GM12878 (cell line): ENCODE measurements around the gene ZNF558. TPM values are rescaled to one million over a fixed set of nuclear protein-coding genes. Genes with fewer than 3 reads are reported as not detected.

Experiments used
- ATAC-seq: fragments of 200-7000 bp; cut with Tn5 transposase; 3 replicates; pipeline ENCODE4 v1.9.1; 2020; ENCODE audit warnings: mild to moderate bottlenecking, moderate library complexity
- BruUV-seq: library from RNA; stranded (reverse); fragments of 400-500 nt; replicated peaks from 2 replicates; lab custom pipeline; 2021; lab: Mats Ljungman, UMichigan
- CTCF ChIA-PET: fragments of 300-600 bp; sonication (Branson Sonifier 250); formaldehyde crosslinking; extraction: SDS; loops from one replicate; lab custom pipeline; 2021; ENCODE audit warnings: inconsistent platforms; lab: Yijun Ruan, JAX
- POLR2A ChIA-PET: fragments of 350-600 bp; formaldehyde crosslinking; extraction: SDS; loops from one replicate; lab custom pipeline; 2021; ENCODE audit warnings: inconsistent platforms; lab: Charles Lee
- RAD21 ChIA-PET: fragments of 300-600 bp; sonication (Branson Sonifier 250); formaldehyde crosslinking; loops from one replicate; lab custom pipeline; 2023; ENCODE audit warnings: antibody characterized with exemption; ENCODE audit not compliant: unreplicated experiment; lab: Charles Lee
- SMC1A ChIA-PET: fragments of 300-600 bp; sonication (Branson Sonifier 250); formaldehyde crosslinking; loops from one replicate; lab custom pipeline; 2023; ENCODE audit not compliant: unreplicated experiment, uncharacterized antibody; lab: Charles Lee
- DNase-seq: peaks from one replicate; pipeline ENCODE4 v3.0.0-alpha.2; 2011; ENCODE audit warnings: low read depth, low spot score
- FAIRE-seq: peaks from 3 replicates; lab custom pipeline; 2011; peaks lifted over from hg19 to GRCh38; lab: Jason Lieb, UNC
- H2AFZ ChIP-seq: 2 replicates; pipeline ENCODE4 v1.6.0; 2011; ENCODE audit warnings: low read depth, low read length, control low read depth; ENCODE audit not compliant: control insufficient read depth
- H3K27ac ChIP-seq: 2 replicates; pipeline ENCODE4 v1.5.1; 2011; ENCODE audit warnings: control low read depth; ENCODE audit not compliant: control insufficient read depth, insufficient read depth
- H3K27me3 ChIP-seq, 2 experiments: replicated peaks in 1 of 2; 2 replicates each; pipeline versions ENCODE4 v1.6.0 to v1.6.1; 2011; ENCODE audit warnings: low read length in 1 of 2; ENCODE audit not compliant: control insufficient read depth in 2 of 2, insufficient read depth in 2 of 2
- H3K36me3 ChIP-seq, 2 experiments: 2 replicates each; pipeline ENCODE4 v1.5.1; 2011; ENCODE audit warnings: low read length in 1 of 2; ENCODE audit not compliant: control insufficient read depth in 2 of 2, insufficient read depth in 2 of 2
- H3K4me1 ChIP-seq: 2 replicates; pipeline ENCODE4 v1.6.1; 2011; ENCODE audit warnings: mild to moderate bottlenecking, low read length, moderate library complexity, mixed read lengths; ENCODE audit not compliant: control insufficient read depth, insufficient read depth
- H3K4me2 ChIP-seq: 2 replicates; pipeline ENCODE4 v1.6.0; 2011; ENCODE audit warnings: control low read depth; ENCODE audit not compliant: control insufficient read depth, insufficient read depth
- H3K4me3 ChIP-seq: fragments of 200-600 bp; sonication (generic); 2 replicates; pipeline ENCODE4 v1.5.1; 2016
- H3K79me2 ChIP-seq: 2 replicates; pipeline ENCODE4 v1.6.0; 2011; ENCODE audit warnings: low read length; ENCODE audit not compliant: control insufficient read depth, insufficient read depth
- H3K9ac ChIP-seq: 2 replicates; pipeline ENCODE4 v1.8.0; 2011; ENCODE audit warnings: low read length, control low read depth, mixed read lengths; ENCODE audit not compliant: control insufficient read depth, insufficient read depth
- H3K9me3 ChIP-seq: replicated peaks from 3 replicates; pipeline ENCODE4 v1.5.1; 2011; ENCODE audit warnings: mild to moderate bottlenecking, low read length; ENCODE audit not compliant: control insufficient read depth, insufficient read depth
- H4K20me1 ChIP-seq: 2 replicates; pipeline ENCODE4 v1.6.0; 2011; ENCODE audit not compliant: control insufficient read depth, insufficient read depth
- BMI1 ChIP-seq: fragments of 450-650 bp; IDR thresholded peaks from 2 replicates; pipeline ENCODE4 v1.6.1; 2016; ENCODE audit warnings: mild to moderate bottlenecking, moderate library complexity, borderline replicate concordance
- RAD51 ChIP-seq: fragments of 450-650 bp; IDR thresholded peaks from 2 replicates; pipeline ENCODE4 v1.6.1; 2016; ENCODE audit warnings: moderate library complexity, mild to moderate bottlenecking, inconsistent platforms
- ZNF207 ChIP-seq: fragments of 450-650 bp; IDR thresholded peaks from 2 replicates; pipeline ENCODE4 v1.6.1; 2014; ENCODE audit warnings: antibody characterized with exemption, mild to moderate bottlenecking, borderline replicate concordance
- WGBS: methylation state at CpG from one replicate; pipeline ENCODE4 v1.1.6; 2016; ENCODE audit warnings: low lambda C conversion rate; ENCODE audit not compliant: insufficient replicate concordance, insufficient coverage; ENCODE audit errors: missing lambda C conversion rate; 5-methylcytosine and 5-hydroxymethylcytosine counted together
- in situ Hi-C: fragments of 300-500 bp; cut with MboI; formaldehyde crosslinking; loops from 9 replicates; pipeline ENCODE4 v1.14.3; 2018; ENCODE audit warnings: mixed read lengths
- intact Hi-C: fragments of 100-400 bp; cut with micrococcal nuclease; formaldehyde crosslinking; loops from one replicate; pipeline ENCODE4 v1.14.2; 2022; ENCODE audit not compliant: unreplicated experiment
- polyA plus RNA-seq, 11 experiments: library from polyadenylated mRNA; depleted of rRNA in 4 of 11; unstranded in 6 of 11; stranded (reverse) in 5 of 11; fragments of >200 nt; fragmentation: Nextera tagmentation in 4 of 11; fragmentation: Illumina TruSeq in 1 of 11; extraction: Ambion mirVana in 4 of 11; extraction: Trizol in 1 of 11; gene quantifications; 1 replicate in 1 of 11; 2 replicates in 10 of 11; pipeline versions ENCODE4 v1.2.1 to v1.2.3, GENCODE V29; 2011 to 2016; ENCODE audit warnings: inconsistent platforms in 2 of 11, missing spikeins in 2 of 11, low read depth in 1 of 11
- total RNA-seq, 4 experiments: library from RNA; depleted of rRNA in 3 of 4; stranded (reverse); fragments of >200 nt in 3 of 4; fragmentation: Illumina TruSeq in 1 of 4; extraction: Trizol in 1 of 4; gene quantifications; 2 replicates each; pipeline versions ENCODE4 v1.2.1 to v1.2.3, GENCODE V29; 2013 to 2021

The ZNF558 gene
- total and polyA plus RNA-seq, 10 of the 15 experiments (the other 5 are each of a cell fraction or from before 2014, with no cell fraction given): 0.95 to 8.1 (median 6.2) TPM; not detected in 1

GRCh38 chr19:8846819-8847218 is 14.7 kb upstream of the ZNF558 start:
- Histone ChIP-seq H3K36me3 (no peaks in the 10 kb centered on the region), H3K9ac (no peak overlapping the region), H4K20me1 (no peaks in the 10 kb centered on the region), H2AFZ (no peak overlapping the region), H3K4me2 (no peak overlapping the region), H3K4me1 (no peaks in the 10 kb centered on the region), H3K27ac (no peak overlapping the region), H3K27me3 (no peaks in the 10 kb centered on the region)
- ATAC-seq (no peak), DNase-seq (no peak)
- ChIA-PET SMC1A (no interaction called here), CTCF (no interaction called here), POLR2A (no interaction called here)
- in situ Hi-C loops (no loop called here), intact Hi-C loops (no loop called here)
- 39% methylated on average over 3 of the region's 3 CpGs for WGBS
- TF ChIP-seq ZNF207: no peak
- TF ChIP-seq, all 136 proteins: peak for 0
- RAD21 ChIA-PET: no interaction called here
- Histone ChIP-seq H3K9me3 (no peaks in the 10 kb centered on the region; the same call in 2 of the 3 replicates), H3K79me2 (no peaks in the 10 kb centered on the region), H3K4me3 (no peak overlapping the region)
- BruUV-seq: no TSS peak
- no peak for FAIRE-seq

- no peak for DNase-seq
- no peaks in the 10 kb centered on the region; the same call in 2 of the 3 replicates for H3K9me3 ChIP-seq
- no peak for FAIRE-seq
- H3K4me1 ChIP-seq: no peaks in the 10 kb centered on the region
- BruUV-seq: no TSS peak
- CTCF ChIA-PET: no interaction called here
- H3K79me2 ChIP-seq: no peaks in the 10 kb centered on the region
- H3K9ac ChIP-seq: no peak overlapping the region
- no peak for ATAC-seq
- SMC1A ChIA-PET: no interaction called here
- H4K20me1 ChIP-seq: no peaks in the 10 kb centered on the region
- no peak overlapping the region for H2AFZ ChIP-seq
- no peaks in the 10 kb centered on the region for H3K36me3 ChIP-seq
- no peak for TF ChIP-seq BMI1
- TF ChIP-seq RAD51: peak; percentile 13; the same call in 1 of the 2 replicates
- H3K4me3 ChIP-seq: no peak overlapping the region
- no peaks in the 10 kb centered on the region for H3K27me3 ChIP-seq
- H3K4me2 ChIP-seq: no peak overlapping the region
- H3K27ac ChIP-seq: no peak overlapping the region
- in situ Hi-C loops (no loop called here), intact Hi-C loops (no loop called here)
- POLR2A ChIA-PET: no interaction called here
- 45% methylated on average over 5 of the region's 5 CpGs for WGBS
- RAD21 ChIA-PET: no interaction called here
These were observed 8.6 kb upstream of the ZNF558 start for GRCh38 chr19:8840708-8841107.
